Stimulated activated CD4-positive, alpha-beta T cell treated with anti-CD3 and anti-CD28 coated beads, Interleukin-15, amount 100 ng/mL, for 1 hour (primary cell): Measurements from ENCODE around the gene GBGT1.

Experiments used
- DNase-seq, 2 donors: peaks; one replicate each; pipeline ENCODE4 v3.0.0-alpha.2; 2020; ENCODE audit warnings: low read depth in 1 of 2, low spot score in 1 of 2

Gene GBGT1

GRCh38 chr9:133144904-133145851, 18.5 kb downstream of the GBGT1 start:
- DNase-seq: no peak

GRCh38 chr9:133144142-133144903, 19.4 kb downstream of the GBGT1 start:
- peak; percentile 87 to 91 for DNase-seq

- DNase-seq: no peak
Measured at GRCh38 chr9:133143639-133144141, 20.0 kb downstream of the GBGT1 start.

GRCh38 chr9:133142684-133143622, 20.8 kb downstream of the GBGT1 start:
- no peak for DNase-seq

- peak in 1 of 2 donors; percentile 56 for DNase-seq
Measured at GRCh38 chr9:133141833-133142595, 21.7 kb downstream of the GBGT1 start.

- no peak for DNase-seq
Measured at GRCh38 chr9:133140606-133141005, 23.1 kb downstream of the GBGT1 start.

- no peak for DNase-seq
Measured at GRCh38 chr9:133140174-133140505, 23.6 kb downstream of the GBGT1 start.

- no peak for DNase-seq
Measured at GRCh38 chr9:133139246-133140173, 24.2 kb downstream of the GBGT1 start.

- DNase-seq: no peak
Measured at GRCh38 chr9:133137451-133138231, 26.1 kb downstream of the GBGT1 start.

GRCh38 chr9:133135146-133135745, 28.5 kb downstream of the GBGT1 start:
- DNase-seq: peak; percentile 31 to 34

- no peak for DNase-seq
Measured at GRCh38 chr9:133134388-133135145, 29.1 kb downstream of the GBGT1 start.

GRCh38 chr9:133133681-133134387, 29.9 kb downstream of the GBGT1 start:
- peak; percentile 53 to 75 for DNase-seq

GRCh38 chr9:133132174-133132573, 31.5 kb downstream of the GBGT1 start:
- DNase-seq: no peak

- DNase-seq: no peak
Measured at GRCh38 chr9:133131506-133131905, 32.2 kb downstream of the GBGT1 start.

- DNase-seq: peak in 1 of 2 donors; percentile 53
Measured at GRCh38 chr9:133130685-133131244, 32.9 kb downstream of the GBGT1 start.
